HG02571 (cell line): ENCODE measurements around the gene MYO7B.

Experiments used
- ATAC-seq: cut with Tn5 transposase; IDR thresholded peaks from one replicate; pipeline ENCODE4 v1.9.1; 2021; ENCODE audit warnings: mild to moderate bottlenecking, moderate library complexity; ENCODE audit not compliant: unreplicated experiment

Gene MYO7B

GRCh38 chr2:127586136-127586535 is 50.7 kb downstream of the MYO7B start:
- no peak for ATAC-seq

GRCh38 chr2:127586746-127587295 is 51.3 kb downstream of the MYO7B start:
- no peak for ATAC-seq

GRCh38 chr2:127588241-127588640 is 52.8 kb downstream of the MYO7B start:
- no peak for ATAC-seq

GRCh38 chr2:127589358-127589757 is 53.9 kb downstream of the MYO7B start:
- no peak for ATAC-seq

GRCh38 chr2:127589841-127590240 is 54.4 kb downstream of the MYO7B start:
- ATAC-seq, result no peak

DNA sequence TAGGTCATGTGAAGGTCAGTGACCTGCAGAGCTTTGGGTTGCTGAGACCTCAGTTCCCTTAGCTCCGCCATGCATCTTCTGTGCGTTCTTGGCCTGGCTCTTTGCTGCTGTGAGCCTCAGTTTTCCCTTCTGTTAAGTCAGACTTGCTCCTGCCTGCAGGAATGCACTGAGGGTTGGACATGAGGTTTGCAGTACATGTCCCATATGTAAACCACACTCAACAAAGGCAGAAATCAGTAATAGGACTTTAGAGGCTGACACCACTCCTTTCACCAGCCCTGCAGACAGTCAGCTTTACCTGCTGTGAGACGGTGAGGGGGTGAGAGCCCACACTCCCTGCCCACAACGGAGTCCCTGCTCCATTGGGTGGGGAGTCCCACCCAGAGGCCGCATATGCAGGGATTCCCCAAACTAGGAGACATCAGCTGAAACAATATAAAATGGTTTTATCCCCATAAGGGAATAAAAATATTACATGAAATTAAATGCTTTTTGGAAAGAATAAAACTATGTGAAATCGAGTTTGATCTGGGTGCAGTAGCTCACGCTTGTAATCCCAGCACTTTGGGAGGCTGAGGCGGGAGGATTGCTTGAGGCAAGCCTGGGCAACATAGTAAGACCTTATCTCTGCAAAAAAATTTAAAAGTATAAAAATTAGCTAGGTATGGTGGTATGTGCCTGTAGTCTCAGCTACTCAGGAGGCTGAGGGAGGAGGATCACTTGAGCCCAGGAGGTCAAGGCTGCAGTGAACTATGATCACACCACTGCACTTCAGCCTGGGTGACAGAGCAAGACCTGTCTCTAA is 55.1 kb downstream of the MYO7B start:
- no peak for ATAC-seq

GRCh38 chr2:127591221-127591923 is 55.9 kb downstream of the MYO7B start:
- no peak for ATAC-seq

DNA sequence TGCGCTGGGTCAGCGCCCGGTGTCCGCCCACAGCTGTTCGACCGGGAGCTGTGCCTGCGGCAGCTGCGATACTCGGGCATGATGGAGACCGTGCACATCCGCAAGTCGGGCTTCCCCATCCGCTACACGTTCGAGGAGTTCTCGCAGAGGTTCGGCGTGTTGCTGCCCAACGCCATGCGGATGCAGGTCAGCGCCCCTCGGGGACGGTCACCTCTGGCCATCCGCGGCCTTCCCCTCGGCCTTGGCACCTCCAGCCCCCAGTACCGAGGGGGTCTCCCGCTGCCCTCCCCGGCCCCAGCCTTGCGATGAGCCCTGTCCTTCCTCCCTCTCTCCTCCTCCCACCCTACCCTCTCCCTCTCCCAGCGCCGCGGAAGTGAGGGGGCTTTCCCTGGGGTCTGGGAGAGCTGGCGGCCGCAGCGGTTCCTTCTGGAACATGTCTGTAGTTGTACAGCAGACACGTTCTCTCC is 57.3 kb downstream of the MYO7B start:
- ATAC-seq, result no peak

- no peak for ATAC-seq
Observed at GRCh38 chr2:127593228-127594115, 58.0 kb downstream of the MYO7B start.

- ATAC-seq, result no peak
Observed at GRCh38 chr2:127594116-127594591, 58.7 kb downstream of the MYO7B start.

DNA sequence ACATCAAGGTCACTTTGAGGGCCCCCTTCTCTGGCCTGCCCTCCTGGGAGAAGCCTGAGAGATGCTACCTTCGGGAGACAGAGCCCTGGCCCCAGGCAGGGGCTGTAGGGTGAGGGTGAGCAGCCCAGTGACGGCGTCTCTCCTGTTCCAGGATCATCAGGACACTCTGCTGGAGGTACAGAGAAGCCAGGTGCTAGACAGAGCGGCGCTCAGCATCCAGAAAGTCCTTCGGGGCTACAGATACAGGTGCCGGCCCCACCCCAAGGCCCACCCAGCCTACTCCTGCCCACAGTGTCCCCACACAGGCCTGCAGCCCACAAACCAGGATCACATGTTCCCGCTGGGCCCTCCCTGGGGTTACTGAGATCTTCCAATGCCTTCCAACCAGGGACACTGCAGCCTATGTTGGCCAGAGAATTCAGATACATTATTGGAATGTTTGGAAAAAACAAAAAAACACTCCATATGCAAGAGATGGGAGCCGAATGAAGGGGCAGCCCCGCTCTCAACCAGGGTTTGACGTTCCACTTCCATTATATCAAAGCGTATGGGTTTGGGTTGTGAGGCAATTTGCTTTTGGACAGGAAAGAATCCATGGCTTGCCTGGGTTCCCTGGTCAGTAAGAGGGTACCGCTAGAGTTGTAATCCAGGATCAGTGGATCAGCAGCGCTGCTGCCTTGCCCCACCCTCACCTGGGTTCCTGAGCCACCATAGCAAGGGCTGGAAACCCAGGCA is 61.0 kb downstream of the MYO7B start:
- no peak for ATAC-seq

DNA sequence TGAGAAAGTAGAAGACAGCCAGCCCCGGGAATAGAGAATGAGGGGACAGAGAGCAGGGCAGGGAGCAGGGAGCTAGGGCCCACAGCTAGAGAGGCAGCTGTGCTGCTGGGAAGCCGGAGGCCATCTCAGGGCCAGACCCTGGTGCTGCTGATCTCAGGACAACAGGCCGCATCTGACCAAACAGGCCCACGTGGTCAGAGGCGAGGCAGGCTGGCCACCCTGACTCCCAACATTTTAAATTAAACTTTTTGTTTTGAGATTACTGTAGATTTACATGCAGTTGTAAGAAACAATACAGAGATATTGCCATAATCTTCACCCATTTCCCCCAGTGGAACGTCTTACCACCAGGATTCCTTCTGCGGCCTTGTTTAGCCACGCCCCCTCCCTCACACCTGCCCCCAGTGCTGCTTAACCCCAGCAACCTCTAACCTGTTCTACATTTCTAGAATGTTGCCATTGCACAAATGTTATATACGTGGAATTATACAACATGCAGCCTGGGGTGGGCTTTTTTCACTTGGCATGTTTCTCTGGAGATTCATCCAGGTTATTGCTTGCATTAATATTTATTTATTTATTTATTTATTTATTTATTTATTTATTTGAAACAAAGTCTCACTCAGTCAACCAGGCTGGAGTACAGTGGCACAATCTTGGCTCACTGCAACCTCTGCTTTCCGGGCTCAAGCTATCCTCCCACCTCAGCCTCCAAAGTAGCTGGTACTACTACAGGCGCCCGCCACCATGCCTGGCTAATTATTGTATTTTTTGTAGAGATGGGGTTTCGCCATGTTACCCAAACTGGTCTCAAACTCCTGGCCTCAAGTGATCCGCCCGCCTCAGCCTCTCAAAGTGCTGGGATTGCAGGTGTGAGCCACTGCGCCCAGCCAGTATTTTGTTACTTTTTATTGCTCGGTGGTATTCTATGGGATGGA is 61.8 kb downstream of the MYO7B start:
- ATAC-seq, result no peak

DNA sequence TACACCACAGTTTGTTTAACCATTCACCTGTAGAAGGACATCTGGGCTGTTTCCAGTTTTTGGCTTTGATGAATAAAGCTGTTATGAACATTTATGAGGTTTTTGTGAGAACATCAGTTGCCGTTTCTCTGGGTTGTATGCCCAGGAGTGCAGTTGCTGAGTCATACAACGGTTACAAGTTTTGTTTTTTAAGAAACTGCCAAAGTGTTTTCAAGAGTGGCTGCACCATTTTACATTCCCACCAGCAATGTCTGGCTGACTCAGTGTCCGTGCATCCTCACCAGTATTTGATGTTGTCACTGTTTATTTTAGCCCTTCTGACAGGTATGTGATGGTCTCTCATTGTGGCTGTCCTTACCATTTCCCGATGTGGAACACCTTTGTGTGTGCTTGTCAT is 62.5 kb downstream of the MYO7B start:
- no peak for ATAC-seq

DNA sequence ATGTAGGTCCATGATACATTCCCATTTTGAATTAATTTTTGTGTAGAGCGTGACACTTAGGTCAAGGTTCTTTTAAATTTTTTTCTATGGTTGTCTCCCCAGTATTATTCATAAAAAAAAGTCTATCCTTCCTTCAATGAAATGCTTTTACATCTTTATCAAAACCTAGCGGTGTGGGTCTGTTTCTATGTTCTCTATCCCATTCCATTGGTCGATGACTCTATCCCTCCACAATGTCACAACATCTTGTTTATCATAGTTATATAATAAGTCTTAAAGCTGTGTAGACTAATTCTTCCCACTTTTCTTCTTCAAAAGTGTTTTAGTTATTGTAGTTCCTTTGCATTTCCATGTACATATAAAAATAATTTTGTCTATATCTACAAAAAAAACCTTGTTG is 63.2 kb downstream of the MYO7B start:
- ATAC-seq, result no peak

DNA sequence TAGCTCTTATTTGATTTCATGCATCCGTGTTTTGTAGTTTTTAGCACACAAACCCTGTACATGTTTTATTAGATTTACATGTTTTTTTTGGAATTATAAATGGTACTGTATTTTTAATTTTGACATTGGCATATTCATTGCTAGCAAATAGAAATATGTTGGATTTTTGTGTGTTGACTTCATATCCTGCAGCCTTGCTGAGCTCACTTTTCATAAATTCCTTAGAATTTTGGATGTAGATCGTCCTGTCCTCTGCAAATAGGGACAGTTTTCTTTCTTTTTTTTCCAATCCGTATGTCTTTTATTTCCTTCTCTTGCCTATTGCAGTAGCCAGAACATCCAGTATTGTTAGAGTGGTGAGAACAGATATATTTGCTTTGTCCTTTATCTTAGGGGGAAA is 63.7 kb downstream of the MYO7B start:
- no peak for ATAC-seq

GRCh38 chr2:127604986-127605385 is 69.5 kb downstream of the MYO7B start:
- ATAC-seq, result no peak

DNA sequence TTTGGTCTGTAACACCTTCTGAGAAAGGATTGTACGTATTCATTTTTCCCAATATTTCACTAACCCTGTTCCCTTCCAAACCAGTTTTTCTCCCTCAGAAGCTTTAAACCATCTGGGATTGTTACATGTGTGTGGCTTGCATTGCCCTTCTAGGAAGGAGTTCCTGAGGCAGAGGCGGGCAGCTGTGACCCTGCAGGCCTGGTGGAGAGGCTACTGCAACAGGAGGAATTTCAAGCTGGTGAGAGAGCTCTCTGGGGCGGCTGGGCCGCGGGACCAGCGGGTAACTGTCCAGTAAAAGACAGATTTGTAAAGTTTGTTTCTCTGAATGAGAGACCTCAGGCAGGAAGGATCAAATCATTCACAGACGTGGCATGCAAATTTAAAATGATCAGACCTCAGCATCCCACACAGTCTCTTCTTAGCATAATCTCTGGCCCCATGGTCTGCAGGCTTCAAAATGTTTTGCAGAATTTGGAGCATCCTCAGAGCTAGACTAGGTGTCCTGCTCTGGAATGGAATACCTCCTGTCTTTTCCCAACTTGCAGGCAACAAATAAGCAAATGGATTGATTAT is 70.3 kb downstream of the MYO7B start:
- ATAC-seq, result no peak

- no peak for ATAC-seq
Observed at GRCh38 chr2:127606625-127607398, 71.3 kb downstream of the MYO7B start.
